GM10248 (cell line): ENCODE measurements around the gene SLC6A6.

Experiments
- CTCF ChIA-PET: fragments of 300-600 bp; sonication (Branson Sonifier 250); formaldehyde crosslinking; extraction: SDS; loops from one replicate; lab custom pipeline; 2021; ENCODE audit warnings: antibody characterized with exemption; lab: Yijun Ruan, JAX
- POLR2A ChIA-PET: fragments of 350-650 bp; sonication (Branson Sonifier 250); formaldehyde crosslinking; extraction: SDS; loops from one replicate; lab custom pipeline; 2020; ENCODE audit warnings: antibody characterized with exemption; lab: Yijun Ruan, JAX
- DNase-seq: peaks from one replicate; pipeline ENCODE4 v3.0.0; 2012; ENCODE audit errors: extremely low spot score
- CTCF ChIP-seq: IDR thresholded peaks from 2 replicates; pipeline ENCODE4 v1.5.1; 2012; ENCODE audit warnings: mild to moderate bottlenecking, low read depth; ENCODE audit errors: extremely low read depth, missing control alignments, control extremely low read depth

Gene SLC6A6

GRCh38 chr3:14403619-14404155 is 1.3 kb downstream of the SLC6A6 start:
- ChIA-PET CTCF (interaction anchor here (1.0 to 1.6 kb wide), 4 partner anchors 12 to 145 kb away, joined by 3 to 9 read pairs (median 3); no protein-coding TSS in a partner anchor), POLR2A (no interaction called here)
- TF ChIP-seq CTCF: no peak
- DNase-seq: no peak

- CTCF ChIA-PET: interaction anchor here (1.0 to 1.6 kb wide), 4 partner anchors 11 to 145 kb away, joined by 3 to 9 read pairs (median 3); no protein-coding TSS in a partner anchor
- TF ChIP-seq CTCF: no peak
- POLR2A ChIA-PET: no interaction called here
- DNase-seq: no peak
These were observed 1.8 kb downstream of the SLC6A6 start for GRCh38 chr3:14404186-14404585.

- TF ChIP-seq CTCF: no peak
- POLR2A ChIA-PET: no interaction called here
- CTCF ChIA-PET: interaction anchor here (1.2 to 1.6 kb wide), 3 partner anchors 11 to 63 kb away, joined by 4 to 9 read pairs (median 5); no protein-coding TSS in a partner anchor
These were observed 2.4 kb downstream of the SLC6A6 start for GRCh38 chr3:14404631-14405359.

GRCh38 chr3:14405360-14406238 is 3.2 kb downstream of the SLC6A6 start:
- DNase-seq: no peak
- ChIA-PET CTCF (interaction anchor here (1.2 to 4.2 kb wide), 3 partner anchors 10 to 62 kb away, joined by 4 to 18 read pairs (median 5); no protein-coding TSS in a partner anchor), POLR2A (no interaction called here)
- TF ChIP-seq CTCF: no peak

More at GRCh38 chr3:14404631-14405359, 2.4 kb downstream of the SLC6A6 start:
- no peak for DNase-seq

GRCh38 chr3:14406336-14406735 is 3.9 kb downstream of the SLC6A6 start:
- ChIA-PET POLR2A (no interaction called here), CTCF (interaction anchor here (1.2 to 4.2 kb wide), 4 partner anchors 9 to 61 kb away, joined by 4 to 18 read pairs (median 4); no protein-coding TSS in a partner anchor)

More at GRCh38 chr3:14406336-14406735, 3.9 kb downstream of the SLC6A6 start:
- TF ChIP-seq CTCF: no peak
- DNase-seq: no peak
